Measurements from ENCODE around the gene SLAMF6. TPM values are rescaled to one million over a fixed set of nuclear protein-coding genes. Genes with fewer than 3 reads are reported as not detected.

Gene SLAMF6
- total RNA-seq, 1 experiment from 2014 or later: not detected

DNA sequence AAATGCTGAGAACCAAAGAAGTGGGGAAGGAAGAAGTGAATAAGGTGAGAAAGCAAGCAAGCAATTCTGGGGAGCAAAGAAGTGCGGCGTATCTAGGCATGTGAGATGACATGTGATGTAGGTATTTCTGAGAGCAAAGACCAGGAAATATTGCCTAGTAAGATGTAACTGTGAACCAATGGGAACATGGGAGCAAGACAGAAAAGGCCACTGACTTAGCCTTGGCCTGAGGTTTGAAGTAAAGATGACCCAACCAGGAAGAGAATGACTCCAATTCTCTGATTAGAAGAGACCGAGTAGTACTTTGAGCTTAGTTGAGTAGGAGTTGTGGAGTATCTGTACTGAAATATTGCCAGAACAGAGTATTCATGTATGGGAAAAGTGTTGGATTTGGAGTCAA, 31.1 kb downstream of the SLAMF6 start:
- intact Hi-C loops (cut with micrococcal nuclease; ENCODE audit: unreplicated experiment): no loop called here
- Histone ChIP-seq H3K4me1 (ENCODE audit: insufficient read depth, low read length, poor library complexity, severe bottlenecking) (no peaks in the 10 kb centered on the region), H3K36me3 (ENCODE audit: insufficient read depth, low read length, poor library complexity, severe bottlenecking) (no peaks in the 10 kb centered on the region), H3K9me3 (ENCODE audit: low read depth, low read length, poor library complexity, severe bottlenecking) (no peaks in the 10 kb centered on the region), H3K4me3 (ENCODE audit: low read depth, low read length, poor library complexity, severe bottlenecking) (no peak overlapping the region), H3K27ac (ENCODE audit: low read depth, low read length, poor library complexity, severe bottlenecking) (no peak overlapping the region), H3K27me3 (replicated peaks; ENCODE audit: insufficient read depth, low read depth, low read length, poor library complexity) (no peaks in the 10 kb centered on the region)
- no TSS peak for BruUV-seq (replicated peaks)
- CTCF ChIA-PET: no interaction called here
- POLR2A ChIA-PET (ENCODE audit: low non-redundant PET): no interaction called here
- DNase-seq (ENCODE audit: low spot score): no peak
- TF ChIP-seq EZH2 (IDR thresholded peaks at IDR 0.05; ENCODE audit: borderline replicate concordance, low read depth, low read length, poor library complexity, severe bottlenecking): no peak
- TF ChIP-seq, protein P1, sequence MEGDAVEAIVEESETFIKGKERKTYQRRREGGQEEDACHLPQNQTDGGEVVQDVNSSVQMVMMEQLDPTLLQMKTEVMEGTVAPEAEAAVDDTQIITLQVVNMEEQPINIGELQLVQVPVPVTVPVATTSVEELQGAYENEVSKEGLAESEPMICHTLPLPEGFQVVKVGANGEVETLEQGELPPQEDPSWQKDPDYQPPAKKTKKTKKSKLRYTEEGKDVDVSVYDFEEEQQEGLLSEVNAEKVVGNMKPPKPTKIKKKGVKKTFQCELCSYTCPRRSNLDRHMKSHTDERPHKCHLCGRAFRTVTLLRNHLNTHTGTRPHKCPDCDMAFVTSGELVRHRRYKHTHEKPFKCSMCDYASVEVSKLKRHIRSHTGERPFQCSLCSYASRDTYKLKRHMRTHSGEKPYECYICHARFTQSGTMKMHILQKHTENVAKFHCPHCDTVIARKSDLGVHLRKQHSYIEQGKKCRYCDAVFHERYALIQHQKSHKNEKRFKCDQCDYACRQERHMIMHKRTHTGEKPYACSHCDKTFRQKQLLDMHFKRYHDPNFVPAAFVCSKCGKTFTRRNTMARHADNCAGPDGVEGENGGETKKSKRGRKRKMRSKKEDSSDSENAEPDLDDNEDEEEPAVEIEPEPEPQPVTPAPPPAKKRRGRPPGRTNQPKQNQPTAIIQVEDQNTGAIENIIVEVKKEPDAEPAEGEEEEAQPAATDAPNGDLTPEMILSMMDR (conservative IDR thresholded peaks at IDR 0.05; ENCODE audit: low read depth, low read length): no peak

DNA sequence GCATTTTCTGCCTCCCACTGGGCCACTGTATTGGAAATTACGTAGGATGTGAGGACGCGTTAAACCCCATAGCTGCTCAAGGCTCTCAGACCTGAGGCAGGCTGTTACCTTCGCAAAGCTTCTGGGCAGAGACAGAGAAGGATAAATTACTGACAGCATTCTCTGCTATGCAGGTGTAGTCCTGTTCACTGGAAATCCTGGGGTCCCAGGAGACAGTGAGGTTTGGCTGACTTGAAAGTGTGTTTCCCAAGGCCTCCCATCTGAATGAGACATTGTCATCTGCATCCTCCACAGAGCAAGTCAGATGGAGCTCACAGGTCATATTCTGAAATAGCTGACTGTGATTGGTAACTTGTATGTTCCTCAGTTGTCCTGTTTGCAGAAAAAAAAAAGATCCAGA, 32.0 kb downstream of the SLAMF6 start:
- ChIA-PET CTCF (no interaction called here), POLR2A (ENCODE audit: low non-redundant PET) (no interaction called here)
- intact Hi-C loops (cut with micrococcal nuclease; ENCODE audit: unreplicated experiment): no loop called here
- DNase-seq (ENCODE audit: low spot score): no peak
- TF ChIP-seq, protein P1 (conservative IDR thresholded peaks at IDR 0.05; ENCODE audit: low read depth, low read length): no peak
- no peak for TF ChIP-seq EZH2 (IDR thresholded peaks at IDR 0.05; ENCODE audit: borderline replicate concordance, low read depth, low read length, poor library complexity, severe bottlenecking)
- Histone ChIP-seq H3K4me1 (ENCODE audit: insufficient read depth, low read length, poor library complexity, severe bottlenecking) (no peaks in the 10 kb centered on the region), H3K4me3 (ENCODE audit: low read depth, low read length, poor library complexity, severe bottlenecking) (no peak overlapping the region), H3K9me3 (ENCODE audit: low read depth, low read length, poor library complexity, severe bottlenecking) (no peaks in the 10 kb centered on the region), H3K27me3 (replicated peaks; ENCODE audit: insufficient read depth, low read depth, low read length, poor library complexity) (no peaks in the 10 kb centered on the region), H3K27ac (ENCODE audit: low read depth, low read length, poor library complexity, severe bottlenecking) (no peak overlapping the region), H3K36me3 (ENCODE audit: insufficient read depth, low read length, poor library complexity, severe bottlenecking) (no peaks in the 10 kb centered on the region)
- BruUV-seq (replicated peaks): no TSS peak

DNA sequence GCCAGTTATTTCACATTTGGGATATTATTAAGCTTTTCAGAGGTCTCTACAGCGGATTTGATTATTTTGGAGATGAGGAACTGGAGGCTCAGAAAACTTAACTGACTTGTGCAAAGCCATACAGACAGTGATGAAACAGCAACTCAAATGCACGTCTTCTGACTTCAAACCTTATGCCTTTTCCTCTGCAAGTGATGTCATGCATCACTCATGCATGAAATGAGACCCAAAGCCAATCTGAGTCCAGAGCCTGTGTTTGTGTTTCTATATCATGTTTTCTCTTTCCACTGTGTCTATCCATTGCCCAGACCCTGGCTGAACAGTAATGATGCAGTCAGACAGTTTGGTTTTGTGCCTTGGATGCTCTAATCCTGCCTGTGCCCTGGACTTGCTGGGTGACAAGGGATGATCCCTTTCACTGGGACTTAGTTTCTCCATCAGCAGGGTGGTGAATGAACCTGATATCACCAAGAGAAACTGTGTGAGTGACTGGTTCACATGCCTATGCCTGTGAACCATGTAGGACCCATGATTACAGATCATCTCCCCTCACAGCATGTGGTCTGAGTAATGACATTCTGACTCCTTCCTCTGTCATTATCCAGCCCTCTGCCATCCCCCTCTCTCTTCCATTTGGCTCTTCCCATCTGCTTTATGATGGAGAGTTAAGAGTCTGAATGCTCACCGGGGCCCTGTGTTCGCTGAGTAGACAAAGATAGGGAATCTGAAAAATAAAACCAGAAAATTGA, 33.4 kb downstream of the SLAMF6 start:
- TF ChIP-seq EZH2 (IDR thresholded peaks at IDR 0.05; ENCODE audit: borderline replicate concordance, low read depth, low read length, poor library complexity, severe bottlenecking): no peak
- TF ChIP-seq, protein P1 (conservative IDR thresholded peaks at IDR 0.05; ENCODE audit: low read depth, low read length): no peak
- no TSS peak for BruUV-seq (replicated peaks)
- CTCF ChIA-PET: no interaction called here
- H3K36me3 ChIP-seq (ENCODE audit: insufficient read depth, low read length, poor library complexity, severe bottlenecking): no peaks in the 10 kb centered on the region
- intact Hi-C loops (cut with micrococcal nuclease; ENCODE audit: unreplicated experiment): no loop called here
- H3K4me1 ChIP-seq (ENCODE audit: insufficient read depth, low read length, poor library complexity, severe bottlenecking): no peaks in the 10 kb centered on the region
- no peaks in the 10 kb centered on the region for H3K27me3 ChIP-seq (replicated peaks; ENCODE audit: insufficient read depth, low read depth, low read length, poor library complexity)
- peak; percentile 14 for DNase-seq (ENCODE audit: low spot score)
- H3K27ac ChIP-seq (ENCODE audit: low read depth, low read length, poor library complexity, severe bottlenecking): no peak overlapping the region
- POLR2A ChIA-PET (ENCODE audit: low non-redundant PET): interaction anchor here (0.8 kb wide), 1 partner anchor 24 kb away, joined by 3 read pairs; no protein-coding TSS in a partner anchor
- no peak overlapping the region for H3K4me3 ChIP-seq (ENCODE audit: low read depth, low read length, poor library complexity, severe bottlenecking)
- no peaks in the 10 kb centered on the region for H3K9me3 ChIP-seq (ENCODE audit: low read depth, low read length, poor library complexity, severe bottlenecking)
